Activated CD4-positive, alpha-beta memory T cell treated with anti-CD3 and anti-CD28 coated beads, Interleukin-2, amount 10 ng/mL, durations not matched to agents 7 days and 5 days (primary cell): Measurements from ENCODE around the gene INTS6L. TPM values are rescaled to one million over a fixed set of nuclear protein-coding genes. Genes with fewer than 3 reads are reported as not detected.

Experiments
- CTCF ChIA-PET: fragments of 350-600 bp; sonication (Branson Sonifier 250); formaldehyde crosslinking; loops from one replicate; lab custom pipeline; 2021; ENCODE audit warnings: antibody characterized with exemption, inconsistent platforms; lab: Charles Lee
- POLR2A ChIA-PET: fragments of 350-600 bp; sonication (Branson Sonifier 250); formaldehyde crosslinking; loops from one replicate; lab custom pipeline; 2021; ENCODE audit warnings: antibody characterized with exemption; lab: Charles Lee
- DNase-seq: peaks from one replicate; pipeline ENCODE4 v3.0.0-alpha.2; 2020
- H3K27ac Mint-ChIP-seq: one replicate; pipeline ENCODE4 v1.8.0; 2021; ENCODE audit warnings: mild to moderate bottlenecking, mixed read lengths
- H3K27me3 Mint-ChIP-seq: one replicate; pipeline ENCODE4 v1.8.0; 2021; ENCODE audit warnings: mixed read lengths
- H3K36me3 Mint-ChIP-seq: one replicate; pipeline ENCODE4 v1.8.0; 2021; ENCODE audit warnings: low read depth, mixed read lengths
- H3K4me1 Mint-ChIP-seq: one replicate; pipeline ENCODE4 v1.8.0; 2021; ENCODE audit warnings: mixed read lengths
- H3K4me3 Mint-ChIP-seq: one replicate; pipeline ENCODE4 v1.8.0; 2021; ENCODE audit warnings: mild to moderate bottlenecking, mixed read lengths
- H3K9me3 Mint-ChIP-seq: one replicate; pipeline ENCODE4 v1.8.0; 2021; ENCODE audit warnings: mixed read lengths
- total RNA-seq, 2 experiments: library from RNA; stranded (reverse); gene quantifications; one replicate each; pipeline ENCODE4 v1.2.3, GENCODE V29; 2021

Gene INTS6L
- total RNA-seq, 2 experiments from 2014 or later, result 25.0 to 29.0 TPM

DNA sequence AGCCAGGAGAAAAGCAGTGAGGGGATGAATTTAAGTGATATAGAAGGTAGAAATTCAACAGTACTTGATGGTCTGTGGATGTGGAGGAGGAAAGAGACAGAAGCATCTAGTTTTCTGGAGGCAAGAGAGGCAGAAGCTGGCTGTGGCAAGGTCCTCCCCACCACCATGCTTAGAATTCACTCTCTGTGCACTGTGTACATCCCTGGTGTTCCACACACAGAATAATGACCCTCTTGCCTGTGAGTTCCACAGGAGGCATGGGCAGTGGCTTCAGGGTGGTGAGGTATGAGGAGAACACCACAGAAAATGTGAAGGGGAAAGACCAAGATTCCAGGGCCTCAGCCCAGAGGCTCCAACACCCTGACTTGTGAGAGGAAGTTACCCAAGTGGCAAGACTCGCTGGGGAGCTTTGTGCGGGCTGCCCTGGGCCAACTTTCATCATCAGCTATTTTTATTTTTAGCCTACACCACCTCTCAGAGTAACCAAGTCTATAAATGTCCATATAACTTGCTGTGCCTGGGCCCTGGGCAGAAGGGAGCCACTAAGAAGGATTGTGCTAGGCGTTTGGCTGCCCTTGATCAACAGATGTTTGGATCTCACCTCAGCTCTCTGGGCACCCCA, 7.8 kb upstream of the INTS6L start:
- H3K4me3 Mint-ChIP-seq, result no peak overlapping the region
- H3K27ac Mint-ChIP-seq, result no peak overlapping the region
- CTCF ChIA-PET, result no interaction called here
- no peak for DNase-seq
- no peaks in the 10 kb centered on the region for H3K9me3 Mint-ChIP-seq
- H3K36me3 Mint-ChIP-seq, result no peaks in the 10 kb centered on the region
- POLR2A ChIA-PET, result no interaction called here
- H3K27me3 Mint-ChIP-seq, result no peaks in the 10 kb centered on the region
- H3K4me1 Mint-ChIP-seq, result no peaks in the 10 kb centered on the region

GRCh38 chrX:135513130-135513515, 7.3 kb upstream of the INTS6L start:
- Mint-ChIP-seq H3K4me3 (no peak overlapping the region), H3K4me1 (no peaks in the 10 kb centered on the region), H3K27me3 (no peaks in the 10 kb centered on the region), H3K27ac (no peak overlapping the region), H3K9me3 (no peaks in the 10 kb centered on the region), H3K36me3 (no peaks in the 10 kb centered on the region)
- no peak for DNase-seq
- POLR2A ChIA-PET, result no interaction called here
- CTCF ChIA-PET, result no interaction called here

DNA sequence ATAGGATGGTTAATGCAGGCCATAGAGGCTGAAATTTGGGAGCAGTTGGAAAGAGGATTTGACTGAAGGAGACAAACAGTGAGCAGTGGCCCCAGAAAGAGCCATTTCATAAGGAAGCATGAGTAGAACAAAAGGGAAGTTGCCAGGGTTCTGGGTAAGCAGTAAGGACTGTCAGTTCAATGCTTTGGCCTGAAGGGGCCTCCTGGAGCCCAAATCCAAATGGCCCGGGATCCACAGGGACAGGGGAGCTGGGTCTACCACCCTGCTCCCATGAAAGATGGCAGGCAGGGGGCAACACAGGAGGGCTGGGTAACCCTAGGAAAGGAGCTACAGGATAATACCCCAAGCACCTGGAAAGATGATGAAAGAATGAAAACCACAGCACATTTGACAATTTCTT, 4.1 kb upstream of the INTS6L start:
- ChIA-PET CTCF (no interaction called here), POLR2A (no interaction called here)
- Mint-ChIP-seq H3K4me1 (peaks cover 6% of the 10 kb centered on the region), H3K9me3 (no peaks in the 10 kb centered on the region), H3K36me3 (no peaks in the 10 kb centered on the region), H3K4me3 (no peak overlapping the region), H3K27me3 (no peaks in the 10 kb centered on the region), H3K27ac (no peak overlapping the region)
- DNase-seq, result no peak

DNA sequence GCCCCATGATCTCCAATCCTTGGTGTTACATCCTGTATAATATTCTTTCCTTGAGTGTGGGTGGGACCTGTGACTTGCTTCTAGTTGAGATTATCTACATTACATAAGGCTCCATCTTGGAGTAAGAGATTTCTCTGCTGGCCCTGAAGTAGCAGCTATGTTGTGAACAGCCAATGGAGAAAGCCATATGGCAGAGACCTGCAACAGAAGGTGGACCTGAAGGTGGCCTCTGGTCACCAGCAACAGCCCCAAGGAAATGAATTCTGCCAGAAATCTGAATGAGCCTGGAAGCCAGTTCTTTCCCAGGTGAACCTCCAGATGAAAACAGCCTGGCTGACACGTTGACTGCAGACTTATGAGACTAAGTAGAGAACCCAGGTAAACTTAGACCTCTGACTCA, 2.3 kb upstream of the INTS6L start:
- Mint-ChIP-seq H3K27ac (no peak overlapping the region), H3K36me3 (peaks cover 5% of the 10 kb centered on the region), H3K4me1 (peaks cover 16% of the 10 kb centered on the region), H3K27me3 (no peaks in the 10 kb centered on the region), H3K4me3 (no peak overlapping the region), H3K9me3 (no peaks in the 10 kb centered on the region)
- ChIA-PET CTCF (no interaction called here), POLR2A (no interaction called here)
- DNase-seq, result no peak

DNA sequence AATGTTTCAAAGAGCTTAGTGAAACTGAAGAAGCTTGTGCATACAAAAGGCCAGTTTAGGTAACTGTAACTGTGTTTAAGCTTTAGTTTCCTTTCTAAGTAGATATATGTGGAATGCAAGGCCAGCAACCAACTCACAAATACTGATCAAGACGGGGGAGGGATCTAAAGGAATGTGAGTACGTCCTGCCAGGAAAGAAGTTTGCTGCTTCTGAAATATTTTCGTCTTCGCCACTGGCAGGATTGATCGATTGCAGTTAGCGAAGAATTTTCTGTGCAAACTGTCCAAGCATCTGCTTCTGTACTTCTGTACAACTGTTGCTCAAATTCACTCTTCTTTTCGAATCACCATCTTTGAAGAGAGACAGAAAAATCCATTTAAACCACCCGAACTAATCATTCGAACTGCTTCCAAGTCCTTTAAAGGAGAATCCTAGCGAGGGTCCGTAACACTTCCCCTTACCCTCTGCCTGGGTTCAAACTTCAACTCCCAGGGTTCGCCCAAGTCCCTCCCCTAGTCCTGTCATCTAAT, 373 bp upstream of the INTS6L start:
- CTCF ChIA-PET, result no interaction called here
- no peaks in the 10 kb centered on the region for H3K27me3 Mint-ChIP-seq
- peaks cover 9% of the 10 kb centered on the region for H3K36me3 Mint-ChIP-seq
- no peak for DNase-seq
- peak overlapping the region; percentile 99 for H3K4me3 Mint-ChIP-seq
- H3K4me1 Mint-ChIP-seq, result peaks cover 33% of the 10 kb centered on the region
- POLR2A ChIA-PET, result interaction anchor here (1.1 kb wide), 1 partner anchor 32 kb away, joined by 3 read pairs; no protein-coding TSS in a partner anchor
- H3K9me3 Mint-ChIP-seq, result no peaks in the 10 kb centered on the region
- H3K27ac Mint-ChIP-seq, result peak overlapping the region; percentile 100

DNA sequence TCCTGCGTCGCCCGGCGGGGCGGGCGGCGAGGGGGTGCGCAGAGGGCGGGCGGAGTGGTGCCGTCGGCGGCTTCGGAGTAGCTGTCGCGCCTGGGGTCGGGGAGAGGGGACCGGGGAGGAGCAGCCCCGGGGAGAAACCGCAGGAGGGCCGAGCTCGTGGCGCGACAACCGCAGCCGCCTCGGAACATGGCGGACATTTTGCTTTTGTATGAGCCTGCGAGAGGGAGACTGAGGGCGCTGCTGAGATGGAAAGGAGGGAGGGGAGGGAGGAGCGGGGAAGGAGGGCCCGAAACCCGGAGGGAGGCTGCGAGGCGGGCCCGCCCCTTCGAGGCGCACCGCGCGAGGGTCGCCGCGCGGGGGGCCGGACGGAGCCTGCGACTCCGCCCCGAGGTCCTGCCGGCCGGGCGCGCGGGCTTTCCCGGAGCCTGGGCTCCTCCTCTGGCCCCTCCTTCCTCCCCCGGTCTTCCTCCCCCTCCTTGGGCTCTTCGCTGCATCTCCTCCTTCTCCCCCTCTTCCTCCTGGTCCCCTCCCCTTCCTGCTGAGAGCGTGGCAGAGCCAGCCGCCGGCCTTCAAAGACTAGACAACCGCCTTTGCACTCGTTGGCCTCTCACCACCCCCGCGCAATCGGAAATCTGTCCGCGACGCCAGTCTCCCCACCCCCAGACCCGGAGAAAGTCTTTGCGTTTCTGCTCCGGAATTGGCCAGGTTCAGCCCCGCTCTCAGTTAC, 1.1 kb downstream of the INTS6L start:
- Mint-ChIP-seq H3K9me3 (no peaks in the 10 kb centered on the region), H3K27me3 (no peaks in the 10 kb centered on the region), H3K36me3 (peaks cover 18% of the 10 kb centered on the region), H3K4me3 (peak overlapping the region; percentile 99), H3K4me1 (peaks cover 43% of the 10 kb centered on the region), H3K27ac (peak overlapping the region; percentile 100)
- CTCF ChIA-PET, result no interaction called here
- peak; percentile 85 for DNase-seq
- POLR2A ChIA-PET, result interaction anchor here (1.0 to 2.7 kb wide), 5 partner anchors 10 to 1258 kb away, joined by 3 to 9 read pairs (median 5); no protein-coding TSS in a partner anchor

DNA sequence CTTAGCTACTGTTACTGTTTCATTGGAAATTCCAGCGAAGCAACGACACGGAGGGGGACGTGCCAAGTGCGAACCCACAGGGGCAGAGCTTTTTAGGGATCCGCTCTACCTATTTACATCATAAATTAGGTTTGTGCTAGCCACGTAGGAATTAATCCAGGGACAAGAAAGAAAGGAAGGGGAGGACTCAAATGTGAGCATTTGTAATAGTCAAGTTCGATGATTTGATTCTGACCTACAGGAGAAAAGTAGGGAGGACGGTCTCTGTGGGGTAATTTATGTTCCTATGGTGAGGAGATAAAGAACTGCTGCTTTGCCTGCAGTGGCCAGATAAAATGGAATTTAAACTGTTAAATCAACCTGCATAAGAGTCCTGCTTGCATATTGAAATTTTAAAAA, 1.7 kb downstream of the INTS6L start:
- POLR2A ChIA-PET, result interaction anchor here (1.7 to 2.7 kb wide), 3 partner anchors 9 to 22 kb away, joined by 5 to 9 read pairs (median 6); no protein-coding TSS in a partner anchor
- CTCF ChIA-PET, result no interaction called here

DNA sequence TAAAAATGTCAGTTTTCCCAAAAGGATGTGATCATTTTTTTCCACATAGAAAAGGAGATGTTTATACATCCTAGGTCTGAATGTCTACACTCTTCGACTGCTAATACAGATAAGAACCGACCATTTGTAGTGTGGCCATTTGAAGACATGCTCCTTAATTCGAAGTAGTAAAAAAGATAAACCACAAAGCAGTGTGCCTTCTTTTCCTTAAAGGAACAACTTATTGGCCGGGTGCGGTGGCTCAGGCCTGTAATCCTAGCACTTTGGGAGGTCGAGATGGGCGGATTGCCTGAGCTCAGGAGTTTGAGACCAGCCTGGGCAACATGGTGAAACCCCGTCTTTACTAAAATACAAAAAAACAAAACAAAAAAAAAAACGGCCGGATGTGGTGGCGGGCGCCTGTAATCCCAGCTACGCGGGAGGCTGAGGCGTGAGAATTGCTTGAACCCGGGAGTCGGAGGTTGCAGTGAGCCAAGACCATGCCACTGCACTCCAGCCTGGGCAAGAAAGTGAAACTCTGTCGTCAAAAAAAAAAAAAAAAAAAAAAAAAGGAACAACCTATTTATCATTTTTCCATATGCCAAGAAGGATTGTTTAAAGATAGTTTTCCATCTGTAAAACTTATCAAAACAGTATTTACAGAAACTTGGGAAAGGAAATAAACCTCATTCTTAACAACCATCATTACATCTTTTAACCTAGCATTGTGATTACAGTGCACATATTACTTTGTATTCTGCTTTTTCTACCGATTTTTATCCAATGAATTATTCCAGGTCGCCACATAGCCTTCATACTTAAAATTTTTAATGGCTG, 2.6 kb downstream of the INTS6L start:
- peak; percentile 29 for DNase-seq
- no peaks in the 10 kb centered on the region for H3K9me3 Mint-ChIP-seq
- ChIA-PET CTCF (interaction anchor here (0.6 kb wide), 1 partner anchor 64 kb away, joined by 3 read pairs; no protein-coding TSS in a partner anchor), POLR2A (interaction anchor here (2.0 to 2.7 kb wide), 2 partner anchors 14 to 21 kb away, joined by 5 to 9 read pairs; no protein-coding TSS in a partner anchor)
- no peaks in the 10 kb centered on the region for H3K27me3 Mint-ChIP-seq
- H3K4me3 Mint-ChIP-seq, result peak overlapping the region; percentile 99
- H3K27ac Mint-ChIP-seq, result peak overlapping the region; percentile 83
- peaks cover 24% of the 10 kb centered on the region for H3K36me3 Mint-ChIP-seq
- H3K4me1 Mint-ChIP-seq, result peaks cover 45% of the 10 kb centered on the region

More for the DNA sequence above, 1.7 kb downstream of the INTS6L start:
- Mint-ChIP-seq H3K4me3 (peak overlapping the region; percentile 99), H3K9me3 (no peaks in the 10 kb centered on the region), H3K4me1 (peaks cover 43% of the 10 kb centered on the region), H3K27me3 (no peaks in the 10 kb centered on the region), H3K36me3 (peaks cover 20% of the 10 kb centered on the region), H3K27ac (peak overlapping the region; percentile 83)
- no peak for DNase-seq

GRCh38 chrX:135528254-135528653, 7.8 kb downstream of the INTS6L start:
- Mint-ChIP-seq H3K9me3 (no peaks in the 10 kb centered on the region), H3K27ac (no peak overlapping the region), H3K4me3 (no peak overlapping the region), H3K36me3 (peaks cover 31% of the 10 kb centered on the region), H3K4me1 (peaks cover 38% of the 10 kb centered on the region), H3K27me3 (no peaks in the 10 kb centered on the region)
- no peak for DNase-seq
- CTCF ChIA-PET, result no interaction called here
- POLR2A ChIA-PET, result interaction anchor here (1.4 kb wide), 1 partner anchor 17 kb away, joined by 3 read pairs; no protein-coding TSS in a partner anchor

DNA sequence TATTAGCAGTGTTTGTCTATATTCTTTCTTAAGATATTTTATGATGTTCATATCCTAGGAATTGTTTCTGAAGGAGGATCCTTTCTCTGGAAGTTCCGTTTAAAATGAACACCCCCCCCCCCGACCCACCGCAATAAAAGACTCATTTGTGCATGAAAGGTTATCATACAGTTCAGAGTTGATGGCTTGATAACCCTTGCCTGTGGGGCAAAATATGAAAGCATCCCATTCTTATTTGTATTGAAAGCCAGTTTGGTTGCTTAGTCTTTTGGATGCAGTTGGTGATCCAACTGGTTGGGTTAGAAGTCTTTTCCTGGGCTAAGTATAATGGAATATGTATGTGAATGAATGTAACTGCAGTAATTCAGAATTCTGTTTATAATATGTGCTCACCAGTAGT, 8.3 kb downstream of the INTS6L start:
- H3K27ac Mint-ChIP-seq, result no peak overlapping the region
- peaks cover 35% of the 10 kb centered on the region for H3K4me1 Mint-ChIP-seq
- no peaks in the 10 kb centered on the region for H3K27me3 Mint-ChIP-seq
- no peaks in the 10 kb centered on the region for H3K9me3 Mint-ChIP-seq
- DNase-seq, result no peak
- H3K4me3 Mint-ChIP-seq, result no peak overlapping the region
- POLR2A ChIA-PET, result interaction anchor here (1.4 kb wide), 1 partner anchor 16 kb away, joined by 3 read pairs; no protein-coding TSS in a partner anchor
- H3K36me3 Mint-ChIP-seq, result peaks cover 31% of the 10 kb centered on the region
- CTCF ChIA-PET, result no interaction called here

GRCh38 chrX:135530097-135530496, 9.6 kb downstream of the INTS6L start:
- peaks cover 33% of the 10 kb centered on the region for H3K36me3 Mint-ChIP-seq
- H3K4me1 Mint-ChIP-seq, result peaks cover 23% of the 10 kb centered on the region
- H3K27me3 Mint-ChIP-seq, result no peaks in the 10 kb centered on the region
- no peaks in the 10 kb centered on the region for H3K9me3 Mint-ChIP-seq
- no peak overlapping the region for H3K4me3 Mint-ChIP-seq
- CTCF ChIA-PET, result no interaction called here
- POLR2A ChIA-PET, result interaction anchor here (2.3 kb wide), 1 partner anchor 8 kb away, joined by 6 read pairs; no protein-coding TSS in a partner anchor
- no peak overlapping the region for H3K27ac Mint-ChIP-seq
- DNase-seq, result no peak

DNA sequence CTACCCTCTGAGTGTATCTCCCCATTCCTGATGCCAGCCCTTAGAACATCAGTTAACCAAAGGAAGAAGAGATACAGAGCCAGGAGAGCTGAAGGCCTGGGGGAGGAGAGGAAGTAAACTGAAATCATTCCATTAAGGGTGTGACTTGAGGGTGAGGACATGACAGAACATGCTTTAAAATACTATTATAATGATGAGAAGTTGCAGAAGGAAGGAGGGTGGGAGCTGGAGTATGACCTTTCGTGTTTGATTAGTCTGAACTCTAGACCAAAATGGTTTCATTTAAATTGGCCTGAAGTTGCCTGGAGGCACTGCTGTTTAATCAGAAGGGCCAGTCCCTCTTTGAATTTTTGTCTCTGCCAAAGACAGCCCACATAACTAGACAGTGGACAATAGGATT, 11.4 kb downstream of the INTS6L start:
- POLR2A ChIA-PET, result interaction anchor here (2.3 kb wide), 1 partner anchor 10 kb away, joined by 6 read pairs; no protein-coding TSS in a partner anchor

More for the DNA sequence above, 11.4 kb downstream of the INTS6L start:
- no peak overlapping the region for H3K27ac Mint-ChIP-seq
- H3K9me3 Mint-ChIP-seq, result no peaks in the 10 kb centered on the region
- peaks cover 25% of the 10 kb centered on the region for H3K36me3 Mint-ChIP-seq
- CTCF ChIA-PET, result interaction anchor here (1.0 to 1.8 kb wide), 3 partner anchors 7 to 13 kb away, joined by 3 to 5 read pairs (median 3); no protein-coding TSS in a partner anchor
- H3K4me3 Mint-ChIP-seq, result no peak overlapping the region
- DNase-seq, result no peak
- no peaks in the 10 kb centered on the region for H3K27me3 Mint-ChIP-seq
- H3K4me1 Mint-ChIP-seq, result peaks cover 21% of the 10 kb centered on the region
